ENCODE data around the gene IL17B. TPM values are rescaled to one million over a fixed set of nuclear protein-coding genes. Genes with fewer than 3 reads are reported as not detected.

The IL17B gene
- total and polyA plus RNA-seq, 2 donors (not counting 3 experiments of a cell fraction or from before 2014, with no cell fraction given), result not detected

GRCh38 chr5:149409268-149409948 lies 30.3 kb upstream of the IL17B start:
- intact Hi-C loops (cut with micrococcal nuclease) (no loop called here), dilution Hi-C loops (cut with MboI; ENCODE audit: extremely low pct_ligation_motif_present, low sequenced_read_pairs) (no loop called here)
- no TSS peak for BruUV-seq (replicated peaks)
- TF ChIP-seq POLR2A (IDR thresholded peaks at IDR 0.05; ENCODE audit: low read depth, low read length), result no peak
- no peak for TF ChIP-seq FOS (IDR thresholded peaks at IDR 0.05; ENCODE audit: borderline replicate concordance, insufficient read depth, low read length)
- no peak for TF ChIP-seq POLR2AphosphoS5 (IDR thresholded peaks at IDR 0.05; ENCODE audit: insufficient read depth, low read depth, low read length)
- no peak for TF ChIP-seq MYC (IDR thresholded peaks at IDR 0.05; ENCODE audit: low read depth, low read length)
- TF ChIP-seq MAX (IDR thresholded peaks at IDR 0.05; ENCODE audit: insufficient read depth, insufficient read length), result no peak
- Histone ChIP-seq H3K4me2 (ENCODE audit: insufficient read depth, low read length) (no peak overlapping the region), H3K4me3 (replicated peaks in 1 of 3; ENCODE audit: insufficient read depth in 1 of 3, low read depth in 1 of 3, low read length in 3 of 3) (no peak overlapping the region), H3K79me2 (ENCODE audit: control insufficient read depth, insufficient read depth, low read length) (no peaks in the 10 kb centered on the region), H4K20me1 (replicated peaks; ENCODE audit: control insufficient read depth, extremely low read depth, insufficient read depth, low read length) (no peaks in the 10 kb centered on the region), H3K9me3 (replicated peaks; ENCODE audit: control insufficient read depth, insufficient read depth, low read length) (no peaks in the 10 kb centered on the region), H3K4me1 (ENCODE audit: control insufficient read depth, extremely low read depth, insufficient read depth, low read length) (no peaks in the 10 kb centered on the region), H3K27ac (ENCODE audit: insufficient read depth, low read depth, low read length) (no peak overlapping the region), H3K9me1 (replicated peaks; ENCODE audit: control insufficient read depth, extremely low read depth, insufficient read depth, low read length) (no peaks in the 10 kb centered on the region), H3K27me3 (ENCODE audit: control insufficient read depth in 2 of 2, insufficient read depth in 2 of 2, low read length in 2 of 2) (peaks cover 0 to 1% of the 10 kb centered on the region in 2 experiments), H3K9ac (replicated peaks; ENCODE audit: extremely low read depth, insufficient read depth, low read length) (no peak overlapping the region), H2AFZ (ENCODE audit: low read depth, low read length) (no peak overlapping the region), H3K36me3 (ENCODE audit: control insufficient read depth in 2 of 2, extremely low read depth in 1 of 2, insufficient read depth in 2 of 2, low read length in 2 of 2) (no peaks in the 10 kb centered on the region)
- POLR2A ChIA-PET, result no interaction called here
- DNase-seq (ENCODE audit: low read depth, low spot score) (no peak), FAIRE-seq (no peak)
- CTCF ChIA-PET, result no interaction called here

- H3K9ac ChIP-seq (replicated peaks; ENCODE audit: extremely low read depth, insufficient read depth, low read length), result no peak overlapping the region
- dilution Hi-C loops (cut with MboI; ENCODE audit: extremely low pct_ligation_motif_present, low sequenced_read_pairs) (no loop called here), intact Hi-C loops (cut with micrococcal nuclease) (no loop called here)
- POLR2A ChIA-PET, result no interaction called here
- FAIRE-seq (no peak), DNase-seq (ENCODE audit: low read depth, low spot score) (no peak)
- H3K4me1 ChIP-seq (ENCODE audit: control insufficient read depth, extremely low read depth, insufficient read depth, low read length), result no peaks in the 10 kb centered on the region
- no peaks in the 10 kb centered on the region for H4K20me1 ChIP-seq (replicated peaks; ENCODE audit: control insufficient read depth, extremely low read depth, insufficient read depth, low read length)
- no peaks in the 10 kb centered on the region for H3K9me1 ChIP-seq (replicated peaks; ENCODE audit: control insufficient read depth, extremely low read depth, insufficient read depth, low read length)
- TF ChIP-seq MYC (IDR thresholded peaks at IDR 0.05; ENCODE audit: low read depth, low read length) (no peak), CTCF (IDR thresholded peaks at IDR 0.05; ENCODE audit: extremely low read depth in 1 of 2, insufficient read depth in 1 of 2, low read depth in 1 of 2, low read length in 2 of 2) (no peak), MAX (IDR thresholded peaks at IDR 0.05; ENCODE audit: insufficient read depth, insufficient read length) (no peak), FOS (IDR thresholded peaks at IDR 0.05; ENCODE audit: borderline replicate concordance, insufficient read depth, low read length) (no peak), EZH2 (IDR thresholded peaks at IDR 0.05; ENCODE audit: borderline replicate concordance, low read depth, low read length, severe bottlenecking) (no peak), POLR2A (IDR thresholded peaks at IDR 0.05; ENCODE audit: low read depth, low read length) (no peak), POLR2AphosphoS5 (IDR thresholded peaks at IDR 0.05; ENCODE audit: insufficient read depth, low read depth, low read length) (no peak), GATA2 (IDR thresholded peaks at IDR 0.05; ENCODE audit: insufficient read depth, insufficient read length, low read depth, low read length) (no peak), JUN (IDR thresholded peaks at IDR 0.05; ENCODE audit: borderline replicate concordance, insufficient read depth, insufficient read length, low read depth) (no peak)
- no TSS peak for BruUV-seq (replicated peaks)
- CTCF ChIA-PET, result interaction anchor here (1.2 kb wide), 1 partner anchor 16 kb away, joined by 3 read pairs; no protein-coding TSS in a partner anchor
- H3K9me3 ChIP-seq (replicated peaks; ENCODE audit: control insufficient read depth, insufficient read depth, low read length), result no peaks in the 10 kb centered on the region
- H3K4me2 ChIP-seq (ENCODE audit: insufficient read depth, low read length), result no peak overlapping the region
- H3K27ac ChIP-seq (ENCODE audit: insufficient read depth, low read depth, low read length), result no peak overlapping the region
- peaks cover 0 to 1% of the 10 kb centered on the region in 2 experiments for H3K27me3 ChIP-seq (ENCODE audit: control insufficient read depth in 2 of 2, insufficient read depth in 2 of 2, low read length in 2 of 2)
- H3K36me3 ChIP-seq (ENCODE audit: control insufficient read depth in 2 of 2, extremely low read depth in 1 of 2, insufficient read depth in 2 of 2, low read length in 2 of 2), result no peaks in the 10 kb centered on the region
- H3K4me3 ChIP-seq (replicated peaks in 1 of 3; ENCODE audit: insufficient read depth in 1 of 3, low read depth in 1 of 3, low read length in 3 of 3), result no peak overlapping the region
- no peak overlapping the region for H2AFZ ChIP-seq (ENCODE audit: low read depth, low read length)
- no peaks in the 10 kb centered on the region for H3K79me2 ChIP-seq (ENCODE audit: control insufficient read depth, insufficient read depth, low read length)
These were observed 29.4 kb upstream of the IL17B start for GRCh38 chr5:149408252-149409099.

All from endothelial cell of umbilical vein (primary cell).